Stimulated activated CD4-positive, alpha-beta T cell treated with anti-CD3 and anti-CD28 coated beads, Interleukin-1b, Interleukin-23, amount 100 ng/mL, for 48 hours (primary cell): ENCODE data around the gene PLET1.

Experiments
- DNase-seq: peaks from one replicate; pipeline ENCODE4 v3.0.0-alpha.2; 2020

PLET1 gene

DNA sequence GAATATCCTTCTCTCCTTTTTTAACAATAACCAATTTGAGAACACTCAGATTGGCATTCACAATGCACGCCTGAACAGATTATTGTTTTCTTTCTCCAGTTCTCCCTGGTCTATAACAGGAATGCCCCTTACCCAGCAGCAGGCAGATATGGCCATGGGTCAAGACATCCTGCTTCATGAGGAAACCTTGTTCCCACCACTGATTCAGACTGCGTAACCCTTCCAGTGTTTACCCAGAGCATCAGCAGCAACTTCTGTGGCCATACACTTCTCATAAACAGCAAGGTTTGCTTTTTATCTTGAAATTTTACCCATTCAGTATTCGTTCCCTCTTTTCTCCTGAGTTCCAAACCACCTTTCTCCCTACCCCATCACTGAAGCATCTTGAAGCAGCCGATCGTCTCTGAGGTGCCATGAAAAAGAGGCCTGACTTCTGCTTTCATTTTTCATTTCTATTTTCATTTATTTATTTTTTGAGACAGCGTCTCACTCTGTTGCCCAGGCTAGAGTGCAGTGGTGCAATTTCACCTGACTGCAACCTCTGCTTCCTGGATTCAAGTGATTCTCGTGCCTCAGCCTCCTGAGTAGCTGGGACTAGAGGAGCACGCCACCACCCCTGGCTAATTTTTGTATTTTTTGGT lies 24.8 kb downstream of the PLET1 start:
- DNase-seq, result no peak

DNA sequence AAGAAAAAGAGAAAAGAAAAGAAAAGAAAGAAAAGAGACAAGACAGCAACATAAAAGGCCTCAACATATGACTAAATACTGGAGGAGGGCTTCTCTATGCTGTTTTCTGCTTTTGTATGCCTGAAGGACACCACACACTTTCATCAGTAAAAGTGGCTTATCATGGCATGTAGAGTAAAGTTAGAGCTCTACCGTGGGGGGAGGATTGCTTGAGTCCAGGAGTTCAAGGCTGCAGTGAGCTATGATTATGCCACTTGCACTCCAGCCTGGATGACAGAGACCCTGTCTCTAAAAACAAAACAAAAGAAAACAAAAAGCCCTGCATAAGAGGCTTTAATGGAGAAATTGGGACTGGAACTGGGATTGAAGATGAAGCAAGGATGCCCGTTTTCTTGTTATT lies 28.7 kb downstream of the PLET1 start:
- no peak for DNase-seq

DNA sequence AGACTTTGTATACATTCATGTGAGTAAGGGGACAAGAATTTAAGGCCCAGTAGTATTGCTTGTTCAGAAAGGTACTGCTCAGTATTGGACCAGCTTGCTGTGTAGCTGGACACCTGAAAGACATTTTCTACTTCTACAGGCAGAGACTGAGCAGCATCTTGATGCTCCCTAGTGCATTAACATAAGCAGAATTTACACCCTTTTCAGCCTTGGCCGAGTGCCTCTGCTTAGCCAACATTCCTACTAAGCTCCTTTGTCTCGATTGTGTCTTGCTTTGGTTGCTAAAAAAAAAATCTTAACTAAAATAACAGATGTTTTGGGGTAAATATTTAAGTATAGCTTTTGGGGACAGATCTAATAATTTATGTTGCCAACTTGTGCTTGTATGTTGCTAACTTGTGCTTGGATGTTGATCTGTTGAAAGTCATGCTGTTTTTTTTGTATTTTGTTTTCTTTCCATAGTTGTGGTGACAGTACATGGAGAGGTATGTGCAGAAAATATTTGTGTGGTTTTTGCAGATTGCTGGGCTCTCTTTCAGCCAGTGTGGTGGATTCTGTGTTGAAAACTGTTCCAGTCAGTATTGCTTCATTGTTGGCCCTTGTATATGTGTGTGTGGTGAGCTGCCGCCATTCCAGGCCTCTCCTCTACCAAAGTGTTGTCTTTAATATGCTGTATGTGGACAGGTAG lies 30.8 kb downstream of the PLET1 start:
- DNase-seq, result no peak

DNA sequence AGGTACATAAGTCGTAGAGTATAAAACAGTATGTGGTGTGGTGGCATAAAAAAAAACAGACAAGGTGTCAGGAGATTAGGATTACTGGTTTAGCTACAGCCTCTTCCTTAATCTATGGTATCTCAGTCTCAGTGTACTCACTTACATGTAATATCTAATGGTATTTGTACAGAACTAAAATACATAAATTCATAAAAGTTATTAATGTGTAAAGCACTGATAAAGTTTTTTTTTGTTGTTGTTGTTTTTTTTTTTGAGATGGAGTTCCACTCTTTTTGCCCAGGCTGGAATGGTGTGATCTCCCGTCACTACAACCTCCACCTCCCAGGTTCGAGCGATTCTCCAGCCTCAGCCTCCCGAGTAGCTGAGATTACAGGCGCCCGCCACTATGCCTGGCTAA lies 31.5 kb downstream of the PLET1 start:
- DNase-seq, result no peak

- no peak for DNase-seq
Observed at GRCh38 chr11:112228706-112229105, 32.0 kb downstream of the PLET1 start.

GRCh38 chr11:112227471-112227870 lies 33.2 kb downstream of the PLET1 start:
- no peak for DNase-seq

- no peak for DNase-seq
Observed at GRCh38 chr11:112226831-112227401, 33.7 kb downstream of the PLET1 start.

DNA sequence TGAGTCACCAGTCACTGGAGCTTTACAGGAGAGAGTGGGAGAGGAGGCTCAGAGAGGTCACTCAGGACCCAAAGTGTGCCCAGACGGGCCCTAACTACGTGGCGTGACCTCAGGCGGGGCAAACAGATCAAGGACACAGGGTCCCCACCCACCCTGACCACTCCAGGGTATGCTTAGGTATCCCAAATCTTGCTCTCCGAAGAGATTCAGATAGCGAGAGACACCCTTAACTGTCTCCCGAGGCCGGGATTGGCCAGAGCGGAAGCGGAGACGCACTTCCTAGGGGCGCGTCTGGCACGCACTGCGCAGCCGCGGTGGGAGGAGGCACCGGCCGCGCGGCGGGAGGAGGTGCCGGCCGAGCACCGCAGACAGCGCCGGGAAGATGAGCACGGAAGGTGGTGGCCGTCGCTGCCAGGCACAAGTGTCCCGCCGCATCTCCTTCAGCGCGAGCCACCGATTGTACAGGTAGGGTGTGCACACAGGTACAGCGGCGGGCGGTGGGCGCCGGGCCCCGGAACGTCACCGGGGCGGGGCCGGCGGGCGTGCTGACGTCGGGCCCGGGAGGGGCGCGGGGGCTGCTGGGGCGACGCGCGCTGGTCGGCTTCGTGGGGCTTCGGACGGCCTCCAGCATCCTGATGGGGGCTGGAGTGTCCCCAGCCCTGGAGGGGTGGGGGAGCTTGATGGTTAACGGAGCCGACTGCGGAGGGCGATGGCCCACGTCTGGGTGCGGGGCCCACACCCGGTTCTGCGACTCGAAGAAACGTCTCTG lies 34.4 kb downstream of the PLET1 start, which contains the start of gene PTS:
Gene PTS, plus strand, starts transcription at position 367 of the 769 bp plus-strand sequence. Its CDS starts 16 bp downstream, at position 383.
- peak; percentile 80 for DNase-seq

GRCh38 chr11:112225753-112226061 lies 35.0 kb downstream of the PLET1 start:
- DNase-seq, result no peak

- DNase-seq, result no peak
Observed at GRCh38 chr11:112223754-112224532, 36.7 kb downstream of the PLET1 start.

GRCh38 chr11:112223121-112223520 lies 37.5 kb downstream of the PLET1 start:
- no peak for DNase-seq

- no peak for DNase-seq
Observed at GRCh38 chr11:112222303-112222702, 38.4 kb downstream of the PLET1 start.

DNA sequence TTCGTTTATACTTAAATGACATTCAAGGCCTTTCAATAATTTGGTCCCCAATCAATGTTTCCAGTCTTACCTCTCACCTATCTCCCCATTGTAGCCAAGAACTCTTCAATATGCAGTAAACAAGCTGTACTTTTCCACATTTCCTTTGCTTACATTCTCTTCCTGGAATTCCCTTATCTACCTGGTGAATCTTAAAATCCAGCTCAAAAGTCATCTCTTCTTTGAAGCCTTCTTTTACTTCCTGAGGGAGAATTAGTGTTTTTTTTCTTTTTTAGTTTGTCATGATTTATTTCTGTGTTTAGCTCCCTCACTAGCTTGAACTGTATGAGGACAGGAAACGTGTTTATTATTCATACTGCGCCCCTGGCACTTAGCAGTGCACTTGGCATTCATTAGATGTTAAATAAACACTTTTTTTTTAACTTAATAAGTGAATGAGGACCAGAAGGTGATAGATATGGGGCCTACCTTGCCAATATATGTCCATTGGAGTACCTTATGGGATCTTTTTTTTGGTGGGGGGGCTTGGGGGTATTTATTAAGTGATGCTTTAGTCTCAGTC lies 39.3 kb downstream of the PLET1 start:
- no peak for DNase-seq

GRCh38 chr11:112219476-112220232 lies 41.0 kb downstream of the PLET1 start:
- DNase-seq, result no peak

DNA sequence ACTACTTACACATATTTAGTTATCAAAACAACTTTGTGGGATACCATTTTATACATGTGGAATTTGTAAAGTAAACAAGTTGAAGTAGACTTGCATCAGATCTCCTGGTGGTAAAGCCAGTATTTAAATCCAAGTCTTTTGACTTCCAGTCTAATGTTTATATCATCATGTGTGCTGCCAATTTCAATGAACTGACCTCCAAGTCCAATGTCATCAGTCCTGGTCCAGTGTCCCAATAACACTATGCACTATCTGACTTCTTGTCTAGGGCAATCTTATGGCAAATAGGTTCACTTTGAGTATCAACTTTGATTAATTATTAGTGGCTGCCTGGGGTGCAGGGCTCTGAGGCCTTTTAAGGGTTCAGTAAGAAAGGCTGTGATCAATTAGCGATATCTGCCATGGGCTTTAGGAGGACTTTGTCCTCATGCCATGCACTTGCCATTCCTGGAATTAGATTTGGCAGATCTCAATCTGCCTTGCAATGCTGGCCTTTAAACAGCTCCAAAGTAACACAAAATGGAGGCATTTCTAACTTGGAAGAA lies 44.0 kb downstream of the PLET1 start:
- no peak for DNase-seq

DNA sequence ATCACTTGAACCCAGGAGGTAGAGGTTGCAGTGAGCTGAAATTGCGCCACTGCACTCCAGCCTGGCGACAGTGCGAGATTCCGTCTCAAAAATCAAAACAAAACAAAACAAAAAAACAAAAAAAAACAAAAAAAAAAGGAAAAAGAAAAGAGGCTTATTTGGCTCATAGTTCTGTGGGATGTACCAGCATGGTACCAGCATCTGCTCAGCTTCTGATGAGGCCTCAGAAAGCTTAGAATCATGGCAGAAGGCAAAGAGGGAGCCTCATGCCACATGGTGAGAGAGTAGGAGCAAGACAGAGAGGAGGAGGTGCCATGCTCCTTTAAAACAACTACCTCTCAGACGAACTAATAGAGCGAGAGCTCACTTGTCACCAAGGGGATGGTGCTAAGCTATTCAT lies 45.0 kb downstream of the PLET1 start:
- no peak for DNase-seq

DNA sequence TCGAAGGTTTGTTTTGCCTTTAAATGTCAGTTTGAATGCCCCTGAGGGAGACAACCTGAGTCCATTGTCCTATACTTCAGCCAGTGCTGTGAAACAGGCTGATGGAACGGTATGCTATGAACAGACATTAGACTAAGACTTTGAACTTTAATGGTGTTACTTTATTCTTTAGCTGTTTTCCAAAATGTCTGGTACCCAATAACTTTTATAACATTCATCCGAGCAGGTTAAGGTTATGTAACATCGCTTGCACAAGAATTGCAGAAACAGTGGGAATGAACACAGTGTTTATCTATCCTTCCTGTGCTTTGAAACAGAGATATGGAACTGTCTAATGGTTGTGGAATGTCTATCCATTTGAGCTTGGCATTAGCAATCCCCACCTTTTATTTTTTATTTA lies 46.9 kb downstream of the PLET1 start:
- DNase-seq, result no peak

- DNase-seq, result no peak
Observed at GRCh38 chr11:112212710-112213109, 48.0 kb downstream of the PLET1 start.

DNA sequence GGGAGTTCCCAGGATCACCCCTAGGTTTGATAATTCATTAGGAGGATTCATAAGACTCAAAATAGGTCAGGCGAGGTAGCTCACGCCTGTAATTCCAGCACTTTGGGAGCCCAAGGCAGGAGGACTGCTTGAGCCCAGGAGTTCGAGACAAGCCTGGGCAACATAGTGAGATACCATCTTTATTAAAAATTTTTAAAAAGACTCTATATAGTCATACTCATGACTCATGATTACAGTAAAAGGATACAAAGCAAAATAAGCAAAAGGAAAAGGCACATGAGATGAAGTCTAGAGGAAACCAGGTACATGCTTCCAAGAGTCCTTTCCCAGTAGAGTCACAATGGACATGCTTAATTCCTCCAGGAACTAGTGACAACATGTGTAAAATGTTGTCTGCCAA lies 48.4 kb downstream of the PLET1 start:
- no peak for DNase-seq

DNA sequence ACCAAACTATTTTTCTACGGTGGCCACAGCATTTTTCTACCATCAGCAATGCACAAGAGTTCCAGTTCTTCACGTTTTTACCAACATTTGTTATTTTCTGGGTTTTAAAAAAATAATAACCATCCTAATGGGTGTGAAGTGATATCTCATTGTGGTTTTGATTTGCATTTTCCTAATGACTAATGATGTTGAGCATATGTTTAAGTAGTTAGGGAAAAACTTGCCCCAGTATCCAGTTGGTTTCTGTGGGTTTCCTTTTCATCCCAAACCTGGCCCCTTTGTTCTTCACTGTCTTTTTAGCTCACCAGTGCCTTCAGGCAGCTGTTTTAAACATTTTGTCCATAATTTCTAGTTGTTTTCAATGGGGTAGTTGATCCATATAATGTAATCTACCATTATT lies 49.1 kb downstream of the PLET1 start:
- DNase-seq, result no peak

- DNase-seq, result no peak
Observed at GRCh38 chr11:112210890-112211289, 49.8 kb downstream of the PLET1 start.

GRCh38 chr11:112206071-112206470 lies 54.6 kb downstream of the PLET1 start:
- DNase-seq, result no peak
